ENCODE results near the gene TBK1. TPM values are rescaled to one million over a fixed set of nuclear protein-coding genes. Genes with fewer than 3 reads are reported as not detected.

Gene TBK1
- total RNA-seq, 1 experiment from 2014 or later: 23.6 TPM

GRCh38 chr12:64549108-64549507 lies 97.2 kb downstream of the TBK1 start:
- Mint-ChIP-seq H3K9me3 (0 out of 5 replicates have a peak, but pooled peaks cover 0 to under 1% of the 10 kb centered on the region in 2 experiments), H3K36me3 (ENCODE audit: insufficient read depth in 1 of 3, low read depth in 3 of 3) (no peaks in the 10 kb centered on the region), H3K27ac (no peak overlapping the region; a peak in 2 of 7 replicates), H3K27me3 (ENCODE audit: low read depth) (no peaks in the 10 kb centered on the region), H3K4me3 (no peak overlapping the region; a peak in 1 of 5 replicates), H3K4me1 (peaks cover 12 to 20% of the 10 kb centered on the region in 2 experiments)
- H4K8ac ChIP-seq (replicated peaks; ENCODE audit: insufficient read length, low read depth, low read length): no peak overlapping the region
- no peak for DNase-seq
- no peaks in the 10 kb centered on the region for H4K20me1 ChIP-seq (ENCODE audit: control insufficient read depth, insufficient read depth, insufficient read length)
- H2AK5ac ChIP-seq (ENCODE audit: insufficient read length, low read length): no peak overlapping the region
- H4K91ac ChIP-seq (ENCODE audit: insufficient read length, low read depth, low read length): no peak overlapping the region
- no CpG with 5 or more reads among the region's 1 CpG for WGBS (ENCODE audit: extremely low coverage, insufficient read length, low lambda C conversion rate)
- no peak overlapping the region for H2BK20ac ChIP-seq (ENCODE audit: low read depth, low read length, poor library complexity, severe bottlenecking)
- no peak overlapping the region for H3T11ph ChIP-seq (ENCODE audit: low read length)
- H4K5ac ChIP-seq (ENCODE audit: insufficient read length, low read depth, low read length): no peak overlapping the region
- H2BK120ac ChIP-seq (ENCODE audit: low read depth, low read length, poor library complexity, severe bottlenecking): no peak overlapping the region
- no peak overlapping the region for H3K9ac ChIP-seq (ENCODE audit: extremely low read depth, insufficient read length, low read length)
- no peak overlapping the region for H2AFZ ChIP-seq (ENCODE audit: low read length)
- H3K27ac ChIP-seq (ENCODE audit: insufficient read length, low read depth, low read length): no peak overlapping the region
- no peak overlapping the region for H3K18ac ChIP-seq (ENCODE audit: insufficient read length, low read depth, low read length)
- H2BK12ac ChIP-seq (ENCODE audit: insufficient read length, low read depth, low read length): no peak overlapping the region
- TF ChIP-seq CTCF (conservative IDR thresholded peaks at IDR 0.05): no peak
- H3K4me2 ChIP-seq (ENCODE audit: insufficient read depth, insufficient read length, low read length): no peak overlapping the region
- no peaks in the 10 kb centered on the region for H3K23me2 ChIP-seq (ENCODE audit: insufficient read length, low read depth, low read length, poor library complexity, severe bottlenecking)
- H3K56ac ChIP-seq (ENCODE audit: insufficient read length, low read depth, low read length): no peak overlapping the region
- no peaks in the 10 kb centered on the region for H3K79me2 ChIP-seq (ENCODE audit: insufficient read depth, low read length)
- H3K14ac ChIP-seq (ENCODE audit: insufficient read depth, low read length): no peak overlapping the region
- no peak overlapping the region for H2BK15ac ChIP-seq (ENCODE audit: low read depth, low read length)
- no peaks in the 10 kb centered on the region for H3K9me3 ChIP-seq (ENCODE audit: control insufficient read depth, low read depth, low read length)
- no peak overlapping the region for H3K4ac ChIP-seq (ENCODE audit: low read depth, low read length)
- no peaks in the 10 kb centered on the region for H3K4me1 ChIP-seq (ENCODE audit: insufficient read depth, low read length)
- H3K79me1 ChIP-seq (ENCODE audit: insufficient read depth, low read depth, low read length, poor library complexity, severe bottlenecking): no peaks in the 10 kb centered on the region
- H3K23ac ChIP-seq (ENCODE audit: insufficient read length, low read depth, low read length): no peak overlapping the region
- H2BK5ac ChIP-seq (ENCODE audit: insufficient read length, low read length): no peak overlapping the region
- H3K27me3 ChIP-seq (ENCODE audit: insufficient read depth, low read length): no peaks in the 10 kb centered on the region
